GM19193 (cell line): ENCODE results near the gene SPATA19.

Experiments
- POLR2A ChIP-seq: IDR thresholded peaks from 4 replicates; pipeline ENCODE4 v1.6.1; 2011; ENCODE audit not compliant: insufficient read depth, insufficient read length; ENCODE audit errors: extremely low read depth

Gene SPATA19

DNA sequence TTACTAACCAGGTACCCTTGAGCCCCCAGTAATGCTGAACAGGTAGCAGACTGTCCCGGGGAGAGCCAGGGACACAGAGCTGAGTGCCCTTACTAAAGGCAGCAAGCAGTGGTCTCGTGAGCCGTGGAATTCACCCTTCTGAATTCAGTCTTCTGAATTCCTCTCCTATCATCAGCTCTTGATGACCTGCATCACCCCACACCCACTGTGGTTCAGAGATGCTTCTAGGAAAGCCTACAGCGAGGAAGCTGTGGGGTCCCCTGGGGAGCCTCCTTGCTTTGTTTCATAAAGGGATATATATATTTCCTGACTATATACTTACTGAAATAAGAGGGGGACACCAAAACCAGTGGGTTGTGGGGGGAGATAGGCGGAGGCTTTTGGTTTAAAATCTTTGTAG, 2.6 kb downstream of the SPATA19 start:
- TF ChIP-seq POLR2A, result no peak

DNA sequence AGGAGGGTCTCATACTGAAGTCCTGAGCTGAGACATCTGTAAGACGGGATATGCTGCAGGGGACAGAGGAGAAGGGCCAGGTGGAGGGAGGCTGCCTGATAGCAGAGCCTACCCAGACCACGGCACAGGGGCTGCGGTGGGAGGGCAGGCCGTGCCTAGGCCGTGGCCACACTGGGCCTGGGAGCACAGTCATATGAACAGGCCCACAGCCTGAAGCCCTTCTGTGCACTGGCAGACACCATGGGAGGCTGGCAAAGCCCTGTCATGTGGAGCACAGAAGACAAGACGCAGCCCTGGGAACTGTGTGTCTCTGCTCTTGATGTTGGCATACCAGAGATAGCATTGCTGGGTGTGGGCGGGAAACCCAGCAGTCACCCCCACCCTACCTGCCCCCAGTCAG, 3.3 kb downstream of the SPATA19 start:
- no peak for TF ChIP-seq POLR2A

DNA sequence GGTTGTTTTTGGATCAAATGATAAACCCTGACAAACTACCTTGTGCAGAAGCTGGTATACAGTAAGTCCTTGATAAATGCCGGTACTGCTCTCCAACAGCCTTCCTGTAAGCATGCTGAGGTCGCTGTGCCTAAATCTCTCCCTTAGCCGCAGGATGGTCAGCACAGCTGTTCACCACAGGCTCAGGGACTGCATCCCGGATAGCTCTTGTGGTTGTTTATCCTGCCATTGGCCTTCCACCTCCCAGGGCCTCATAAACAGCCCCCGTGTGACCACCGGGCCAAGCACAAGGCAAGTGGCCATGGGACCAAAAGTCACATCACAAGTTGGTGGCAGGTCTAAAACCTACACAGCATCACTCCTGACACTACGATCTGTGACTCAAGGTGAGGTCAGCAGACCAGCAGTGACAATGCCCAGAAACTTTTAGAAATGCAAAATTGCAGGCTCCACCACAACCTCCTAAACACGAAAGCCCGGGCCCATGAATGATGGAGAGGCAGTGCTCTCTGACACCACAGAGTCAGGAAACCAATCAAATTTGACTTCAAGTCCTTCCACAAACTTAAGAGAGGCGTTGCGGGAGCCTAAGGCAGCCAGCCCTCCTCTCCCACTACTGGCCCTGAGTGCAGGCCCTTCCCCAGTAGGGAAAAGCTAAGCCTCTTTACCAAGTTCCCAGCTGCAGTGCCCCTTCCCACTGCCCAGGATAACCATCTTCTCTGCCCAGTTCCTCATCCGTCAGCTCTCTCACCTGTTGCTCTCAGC, 3.9 kb downstream of the SPATA19 start:
- TF ChIP-seq POLR2A, result no peak

DNA sequence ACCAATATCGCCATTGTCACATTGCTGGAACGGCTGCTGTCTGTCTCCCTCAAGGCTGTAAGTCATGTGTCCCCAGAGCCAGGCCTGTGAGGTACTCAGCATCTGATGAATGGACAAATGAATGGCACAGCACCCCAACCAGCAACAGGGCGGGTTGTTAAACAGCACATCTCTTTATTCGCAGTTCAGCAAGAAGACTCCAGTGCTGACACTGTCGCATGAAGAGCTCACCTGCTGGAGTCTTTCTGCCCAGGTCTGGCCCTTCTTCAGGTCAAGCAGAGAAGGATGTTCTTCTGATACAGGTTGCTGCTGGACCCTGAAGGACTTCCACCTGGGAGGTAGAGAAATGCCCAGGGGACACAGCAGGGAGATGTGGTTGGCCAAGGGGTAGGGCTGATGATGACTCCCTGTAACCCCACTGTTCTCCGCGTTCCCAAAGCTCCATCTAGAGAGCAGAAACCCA, 4.8 kb downstream of the SPATA19 start:
- TF ChIP-seq POLR2A, result no peak

DNA sequence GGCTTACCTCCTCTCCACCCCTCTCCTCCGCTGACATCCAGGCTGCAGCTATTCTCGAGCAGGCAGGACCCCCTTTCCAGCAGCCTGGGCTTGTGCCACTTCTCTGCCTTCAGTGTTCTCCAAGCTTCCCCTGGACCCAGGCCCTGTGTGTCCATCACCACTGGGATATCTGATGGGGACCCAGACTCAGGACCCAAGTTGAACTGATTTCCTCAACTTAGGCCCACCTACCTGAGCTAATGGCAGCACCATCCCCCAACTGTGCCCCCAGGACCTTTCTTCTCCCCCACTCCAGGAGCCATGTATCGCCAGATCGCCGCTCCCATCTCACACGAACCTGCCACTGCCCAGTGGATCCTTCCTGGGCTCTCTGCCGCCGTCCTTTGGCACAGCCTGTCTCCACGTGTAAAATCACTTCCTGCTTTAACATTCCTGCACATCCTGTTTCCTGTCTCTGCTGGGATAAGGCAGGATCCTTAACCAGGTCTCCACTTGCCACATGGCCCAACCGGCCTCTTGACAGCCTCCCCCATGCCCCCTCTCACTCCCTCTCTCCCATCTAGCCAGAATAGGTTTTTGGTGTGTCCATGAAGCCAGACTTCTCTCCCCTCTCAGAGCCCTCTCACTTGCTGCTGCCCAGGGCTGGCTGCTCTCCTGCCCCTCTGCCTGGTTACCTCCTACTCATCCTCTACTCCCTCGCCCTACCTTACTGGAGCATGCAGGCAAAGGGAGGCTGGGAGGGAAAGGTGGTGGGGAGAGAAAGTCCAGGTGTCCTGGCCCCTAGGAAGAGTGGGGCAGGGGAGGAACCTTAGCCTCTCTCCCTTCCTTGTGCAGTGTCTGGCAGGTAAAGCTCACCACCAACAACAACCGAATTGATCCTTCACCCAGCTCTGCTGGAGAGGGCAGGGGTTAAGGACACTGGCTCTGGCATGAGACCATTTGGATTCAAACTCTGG, 9.4 kb downstream of the SPATA19 start:
- no peak for TF ChIP-seq POLR2A

DNA sequence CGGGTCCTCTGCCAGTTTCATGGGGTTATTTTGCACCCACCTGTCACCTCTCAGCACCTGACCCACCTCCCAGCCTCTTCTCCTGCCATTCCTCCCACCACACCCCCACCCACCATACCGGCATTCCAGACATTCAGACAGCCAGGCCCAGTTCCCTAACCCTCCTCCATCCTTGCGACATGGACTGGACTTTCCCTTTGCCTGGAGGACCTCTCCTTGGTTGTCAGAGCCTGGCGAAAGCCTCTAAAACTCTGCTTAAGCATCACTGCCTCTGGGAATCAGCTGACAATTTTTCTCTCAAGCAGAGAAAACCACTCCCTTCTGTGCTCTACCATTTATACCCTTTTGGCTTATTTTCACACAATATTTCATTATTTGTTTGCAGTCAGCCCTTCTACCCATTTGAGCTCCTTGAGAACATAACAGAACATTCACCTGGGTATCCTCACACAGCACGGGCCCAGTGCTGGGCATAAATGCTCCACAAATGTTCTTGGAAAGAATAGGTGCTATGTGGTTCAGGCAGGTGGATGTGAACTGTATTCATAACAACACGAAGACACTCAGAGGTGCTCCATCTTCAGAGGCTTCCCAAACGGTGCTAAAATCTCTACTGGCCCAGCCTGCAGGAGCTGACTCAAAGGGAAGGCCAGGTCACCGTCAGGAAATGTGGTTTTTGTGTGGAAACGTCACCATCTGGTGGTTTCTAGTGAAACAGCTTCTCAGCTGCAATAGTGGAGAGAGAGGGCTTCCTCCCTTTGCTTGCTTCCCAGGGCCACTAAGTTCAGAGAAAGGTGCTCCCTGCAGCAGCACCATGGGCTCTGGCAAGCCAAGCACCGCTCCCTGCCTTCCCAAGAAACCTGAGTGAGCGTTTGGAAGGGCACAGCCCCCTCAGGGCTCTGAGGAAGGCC, 10.4 kb downstream of the SPATA19 start:
- TF ChIP-seq POLR2A, result no peak

DNA sequence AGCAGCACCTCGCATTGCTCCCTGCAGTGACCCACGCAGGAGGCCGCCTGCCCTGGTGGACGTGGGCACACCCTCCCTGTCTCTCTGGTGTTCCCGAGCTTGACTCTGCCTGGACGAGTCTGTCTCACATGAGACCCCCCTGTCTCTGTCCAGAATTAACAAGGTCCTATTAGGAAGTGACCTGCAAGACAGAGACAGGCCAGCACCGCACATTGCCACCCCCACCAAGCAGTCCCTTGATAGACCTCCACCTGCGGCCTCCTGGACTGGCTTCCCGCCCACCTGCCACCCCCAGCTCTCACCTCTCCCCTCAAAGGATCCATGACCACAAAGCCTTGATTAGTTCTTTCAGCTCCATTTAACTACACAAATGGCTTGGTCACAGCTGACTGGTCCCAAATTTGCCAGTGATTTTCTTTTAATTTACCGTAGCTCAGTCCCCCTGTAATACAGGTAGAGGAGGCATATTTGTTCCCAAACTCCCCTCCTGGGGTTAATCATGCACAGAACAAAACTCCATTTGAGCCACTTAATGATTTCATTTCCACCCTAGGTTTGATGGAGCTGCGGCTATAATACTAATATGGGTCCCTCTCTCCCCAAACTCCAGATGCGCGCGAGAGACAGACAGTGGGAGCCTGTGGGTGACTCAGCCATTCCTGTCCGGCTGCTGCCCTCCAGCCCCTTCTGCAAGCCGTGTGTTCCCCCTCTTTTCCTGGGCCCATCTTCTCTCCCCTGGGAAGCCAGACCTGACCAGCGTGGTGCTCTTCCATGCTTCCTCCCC, 11.2 kb downstream of the SPATA19 start:
- TF ChIP-seq POLR2A, result no peak

DNA sequence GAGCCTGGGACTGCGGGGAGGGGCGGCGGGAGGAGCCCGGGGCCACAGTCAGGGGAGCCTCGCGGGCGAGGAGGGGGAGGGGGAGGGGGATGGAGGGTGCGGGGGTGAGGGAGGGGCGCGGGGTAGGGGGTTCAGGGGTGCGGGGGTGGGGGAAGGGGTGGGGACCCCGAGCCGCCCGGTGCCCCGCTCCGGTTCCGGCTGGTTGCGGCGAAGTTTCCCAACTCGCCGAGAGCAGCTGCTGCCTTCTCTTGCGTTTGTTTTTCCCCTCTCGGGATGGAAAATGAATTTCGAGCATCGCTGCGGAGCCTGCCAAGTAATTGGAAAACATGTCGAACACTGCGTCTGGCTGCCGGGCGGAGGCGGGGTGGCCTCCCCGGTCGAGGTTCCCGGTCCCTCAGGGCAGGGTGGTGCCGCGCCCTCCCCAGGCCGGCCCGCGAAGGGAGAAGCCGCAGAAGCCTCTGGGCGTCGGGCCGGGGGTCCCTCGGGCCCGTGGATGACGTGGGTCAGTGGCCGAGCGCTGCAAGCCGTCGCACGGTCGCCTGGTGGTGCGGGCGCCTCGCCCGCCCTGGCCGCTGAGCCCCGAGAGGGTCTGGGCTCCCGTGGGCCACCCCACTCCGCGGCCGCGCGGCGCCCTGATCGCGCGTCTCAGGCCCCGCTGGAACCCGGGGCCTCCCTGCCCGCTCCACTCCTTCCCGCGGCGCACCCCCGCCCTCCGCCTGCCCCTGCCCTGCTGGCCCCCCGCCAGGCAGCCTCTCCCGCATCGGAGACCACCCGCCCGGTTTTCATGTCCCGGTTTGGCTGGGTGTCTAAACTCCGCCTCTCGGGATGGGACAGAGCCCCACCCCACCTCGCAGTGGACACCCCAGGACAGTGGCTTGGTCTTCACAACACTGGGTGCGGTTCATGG, 12.1 kb downstream of the SPATA19 start:
- TF ChIP-seq POLR2A, result no peak

DNA sequence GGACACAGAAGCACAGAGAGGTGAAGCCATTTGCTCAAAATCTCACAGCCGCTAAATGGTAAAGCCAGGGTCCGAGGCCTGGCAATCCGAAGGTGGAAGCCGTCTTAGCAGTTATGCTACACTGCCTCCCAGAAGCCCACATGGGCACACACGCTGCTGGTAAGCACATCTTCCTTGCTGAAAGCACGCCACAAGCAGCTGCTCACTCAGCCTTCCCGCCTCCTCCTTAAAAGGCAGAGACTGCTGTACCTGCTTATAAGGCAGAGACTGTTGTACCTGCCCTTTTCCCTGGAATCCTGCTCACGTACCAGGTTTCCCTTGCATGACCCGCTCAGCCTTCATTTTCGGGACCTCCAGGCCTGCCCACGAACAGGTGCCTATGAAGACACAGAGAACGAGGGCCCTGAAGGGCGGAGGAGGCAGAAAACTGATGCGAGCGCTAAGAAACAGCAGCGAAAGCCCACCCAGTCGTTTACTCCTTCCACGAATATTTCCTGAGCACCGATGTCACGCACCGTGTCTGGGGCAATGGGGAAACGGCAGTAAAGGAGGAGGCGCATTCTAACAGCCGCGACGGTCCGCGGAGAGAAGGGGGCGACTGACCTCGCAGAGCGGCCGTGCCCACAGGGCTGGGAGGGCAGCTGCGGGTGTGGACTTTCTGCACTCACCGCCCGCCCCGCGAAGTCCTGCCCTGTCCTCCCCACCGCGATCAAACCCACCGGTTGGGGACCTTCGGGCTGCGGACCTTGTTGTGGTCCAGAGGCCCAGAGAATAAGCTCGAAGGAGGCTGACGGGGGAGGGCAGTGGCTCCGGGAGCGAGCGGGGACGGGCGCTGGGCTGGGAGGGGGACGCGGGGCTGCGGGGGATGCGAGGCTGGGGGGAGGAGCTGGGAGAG, 13.0 kb downstream of the SPATA19 start:
- TF ChIP-seq POLR2A, result no peak

DNA sequence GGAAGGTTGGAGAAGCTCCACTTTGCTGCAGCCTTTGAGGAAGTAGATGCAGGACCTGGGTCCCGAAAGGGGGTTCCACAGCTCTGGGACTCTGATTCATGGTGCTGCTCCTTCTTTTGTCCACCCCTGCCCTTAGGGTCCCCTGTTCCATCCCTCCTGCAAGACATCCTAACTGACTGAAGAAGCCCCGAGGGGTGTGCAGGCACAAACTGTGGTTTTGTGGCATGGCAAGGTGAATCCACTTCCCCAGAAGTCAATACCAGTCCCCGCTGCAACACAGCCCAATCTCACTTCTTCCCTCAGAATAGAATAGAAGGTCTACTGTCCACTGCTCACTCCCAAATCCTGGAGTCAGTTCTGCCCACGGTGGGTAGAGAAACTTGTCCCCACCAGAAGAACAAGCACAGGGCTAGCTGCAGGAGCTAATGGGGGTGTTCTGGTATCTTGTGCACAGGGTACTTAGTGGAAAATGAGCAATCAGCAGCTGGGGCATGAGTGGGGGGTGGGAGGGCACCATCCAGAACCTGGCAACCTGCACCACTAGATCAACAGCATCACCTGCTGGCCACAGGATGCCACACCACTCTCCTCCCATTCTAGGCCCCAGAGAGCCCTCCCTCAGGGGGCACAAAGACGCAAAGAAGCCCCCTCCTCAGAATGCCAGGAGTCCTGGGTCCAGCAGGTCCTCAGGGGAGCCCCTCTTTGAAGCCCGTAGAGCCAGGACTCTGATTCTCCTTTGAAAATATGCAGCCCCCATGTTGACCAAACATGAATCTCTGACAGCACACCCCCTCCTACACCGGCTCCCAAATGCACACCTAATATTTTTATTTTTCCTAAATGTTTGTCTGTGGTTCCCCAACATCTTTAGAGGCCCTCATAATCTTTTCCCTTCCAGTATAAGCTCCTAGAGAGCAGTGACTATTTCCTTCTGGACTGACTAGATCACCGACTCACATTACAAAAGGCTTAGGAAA, 14.1 kb downstream of the SPATA19 start:
- TF ChIP-seq POLR2A, result no peak

DNA sequence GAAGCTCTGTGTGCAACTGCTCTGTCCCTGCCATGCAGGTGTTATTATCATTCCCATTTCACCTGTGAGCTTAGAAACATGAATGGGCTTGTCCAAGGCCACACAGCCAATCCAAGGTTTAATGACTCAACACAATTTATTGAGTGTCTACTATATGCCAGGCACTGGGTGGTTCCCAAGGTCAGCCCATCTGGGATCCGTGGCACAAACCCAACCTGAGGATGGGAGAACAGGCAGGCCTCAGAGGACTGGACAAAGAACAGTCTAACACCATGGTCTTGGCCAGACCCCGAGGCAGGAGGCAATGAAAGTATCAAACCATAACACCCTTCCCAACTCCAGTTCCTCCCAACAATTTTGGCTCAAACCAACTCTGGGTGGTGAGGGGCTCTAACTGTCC, 15.7 kb downstream of the SPATA19 start:
- no peak for TF ChIP-seq POLR2A
